H1 (cell line): ENCODE data around the gene PSPC1. TPM values are rescaled to one million over a fixed set of nuclear protein-coding genes. Genes with fewer than 3 reads are reported as not detected.

Experiments
- CTCF ChIA-PET: fragments of 300-600 bp; sonication (Branson Sonifier 250); formaldehyde crosslinking; loops from one replicate; lab custom pipeline; 2021; ENCODE audit not compliant: partially characterized antibody; lab: Charles Lee
- POLR2A ChIA-PET: fragments of 300-600 bp; sonication (Branson Sonifier 250); formaldehyde crosslinking; loops from one replicate; lab custom pipeline; 2021; ENCODE audit warnings: inconsistent platforms; ENCODE audit not compliant: partially characterized antibody; lab: Charles Lee
- DNase-seq, 2 experiments: peaks; one replicate each; pipeline versions ENCODE4 v3.0.0 to v3.0.0-alpha.2; 2010 to 2022; ENCODE audit warnings: low spot score in 2 of 2, low read depth in 1 of 2, mixed read lengths in 1 of 2
- FAIRE-seq: peaks from 2 replicates; lab custom pipeline; 2011; peaks lifted over from hg19 to GRCh38; lab: Jason Lieb, UNC
- H2AFZ ChIP-seq: 2 replicates; pipeline ENCODE4 v1.8.1; 2012; ENCODE audit warnings: low read length, inconsistent platforms
- H2AK5ac ChIP-seq: 2 replicates; pipeline ENCODE4 v1.6.1; 2013; ENCODE audit warnings: low read depth, low read length
- H2BK120ac ChIP-seq: replicated peaks from 2 replicates; pipeline ENCODE3; 2013; ENCODE audit warnings: low read depth, low read length, inconsistent platforms
- H2BK12ac ChIP-seq: 2 replicates; pipeline ENCODE4 v1.6.1; 2013; ENCODE audit warnings: low read depth, low read length
- H2BK15ac ChIP-seq: 2 replicates; pipeline ENCODE4 v1.6.1; 2013; ENCODE audit warnings: low read length
- H2BK20ac ChIP-seq: 2 replicates; pipeline ENCODE4 v1.6.1; 2013; ENCODE audit warnings: low read length
- H2BK5ac ChIP-seq: 2 replicates; pipeline ENCODE4 v1.6.1; 2013; ENCODE audit warnings: low read depth, low read length
- H3K14ac ChIP-seq: 2 replicates; pipeline ENCODE4 v1.6.1; 2013; ENCODE audit warnings: inconsistent platforms; ENCODE audit not compliant: insufficient read length
- H3K18ac ChIP-seq: 2 replicates; pipeline ENCODE4 v1.6.1; 2013; ENCODE audit warnings: low read length; ENCODE audit errors: extremely low read depth
- H3K23ac ChIP-seq: 2 replicates; pipeline ENCODE4 v1.6.1; 2013; ENCODE audit warnings: inconsistent platforms; ENCODE audit not compliant: insufficient read length
- H3K23me2 ChIP-seq: 2 replicates; pipeline ENCODE4 v1.6.1; 2013; ENCODE audit warnings: low read depth, low read length
- H3K27ac ChIP-seq: 2 replicates; pipeline ENCODE4 v1.6.1; 2011; ENCODE audit warnings: low read depth, low read length, inconsistent platforms
- H3K27me3 ChIP-seq, 4 experiments: replicated peaks in 1 of 4; 1 replicate in 1 of 4; 2 replicates in 3 of 4; pipeline versions ENCODE4 v1.6.1 to v1.8.1; 2011 to 2013; ENCODE audit warnings: low read length in 3 of 4, mild to moderate bottlenecking in 3 of 4, inconsistent platforms in 2 of 4, mixed read lengths in 2 of 4, moderate library complexity in 1 of 4; ENCODE audit not compliant: control insufficient read depth in 3 of 4, insufficient read depth in 3 of 4; ENCODE audit errors: extremely low read depth in 1 of 4
- H3K36me3 ChIP-seq, 4 experiments: 2 replicates each; pipeline versions ENCODE4 v1.6.1 to v1.8.1; 2011 to 2013; ENCODE audit warnings: mild to moderate bottlenecking in 4 of 4, low read length in 3 of 4, moderate library complexity in 2 of 4, control low read depth in 1 of 4, inconsistent platforms in 1 of 4; ENCODE audit not compliant: insufficient read depth in 4 of 4, control insufficient read depth in 2 of 4
- H3K4ac ChIP-seq: replicated peaks from 2 replicates; pipeline ENCODE3; 2013; ENCODE audit warnings: low read length, low read depth, mixed read lengths, inconsistent platforms; ENCODE audit not compliant: insufficient read length
- H3K4me1 ChIP-seq, 4 experiments: replicated peaks in 1 of 4; 1 replicate in 1 of 4; 2 replicates in 3 of 4; pipeline versions ENCODE4 v1.6.1 to v1.8.1; 2011 to 2013; ENCODE audit warnings: low read length in 3 of 4, inconsistent platforms in 2 of 4, mixed read lengths in 1 of 4; ENCODE audit not compliant: insufficient read depth in 4 of 4, control insufficient read depth in 3 of 4
- H3K4me2 ChIP-seq, 2 experiments: 2 replicates each; pipeline versions ENCODE4 v1.6.1 to v1.8.1; 2011 to 2013; ENCODE audit warnings: low read depth in 2 of 2, low read length in 2 of 2, control low read depth in 1 of 2, inconsistent platforms in 1 of 2, mild to moderate bottlenecking in 1 of 2; ENCODE audit not compliant: insufficient read depth in 1 of 2
- H3K4me3 ChIP-seq, 4 experiments: fragments of 200-600, 300-600 bp in 1 of 4; sonication (generic), shearing (Covaris generic), sonication (Bioruptor Twin) in 1 of 4; 2 replicates each; pipeline versions ENCODE4 v1.5.1 to v1.8.1; 2011 to 2016; ENCODE audit warnings: low read length in 4 of 4, low read depth in 3 of 4, control low read depth in 2 of 4, inconsistent platforms in 2 of 4, mild to moderate bottlenecking in 2 of 4, mixed read lengths in 1 of 4, moderate library complexity in 1 of 4; ENCODE audit not compliant: insufficient read depth in 2 of 4; ENCODE audit errors: extremely low read depth in 1 of 4
- H3K56ac ChIP-seq: replicated peaks from 2 replicates; pipeline ENCODE3; 2013; ENCODE audit warnings: low read depth, mild to moderate bottlenecking, mixed read lengths, low read length, inconsistent platforms; ENCODE audit not compliant: insufficient read length
- H3K79me1 ChIP-seq: 2 replicates; pipeline ENCODE4 v1.6.1; 2013; ENCODE audit warnings: low read depth, low read length, control low read depth
- H3K79me2 ChIP-seq, 2 experiments: 2 replicates each; pipeline versions ENCODE4 v1.6.1 to v1.8.1; 2012 to 2013; ENCODE audit warnings: low read length in 2 of 2, mild to moderate bottlenecking in 2 of 2, inconsistent platforms in 1 of 2; ENCODE audit not compliant: insufficient read depth in 2 of 2, control insufficient read depth in 1 of 2
- H3K9ac ChIP-seq, 4 experiments: replicated peaks in 1 of 4; 1 replicate in 1 of 4; 2 replicates in 3 of 4; pipeline versions ENCODE4 v1.6.1 to v1.8.1; 2011 to 2013; ENCODE audit warnings: low read depth in 3 of 4, low read length in 3 of 4, control low read depth in 2 of 4, mild to moderate bottlenecking in 2 of 4, moderate library complexity in 2 of 4, inconsistent platforms in 1 of 4; ENCODE audit errors: extremely low read depth in 1 of 4
- H3K9me3 ChIP-seq, 2 experiments: 2 replicates each; pipeline versions ENCODE4 v1.6.1 to v1.8.1; 2012 to 2013; ENCODE audit warnings: mild to moderate bottlenecking in 2 of 2, moderate library complexity in 2 of 2, control low read depth in 1 of 2, inconsistent platforms in 1 of 2, low read depth in 1 of 2, low read length in 1 of 2, mixed read lengths in 1 of 2; ENCODE audit not compliant: insufficient read depth in 2 of 2
- H4K20me1 ChIP-seq, 2 experiments: replicated peaks in 1 of 2; 2 replicates each; pipeline versions ENCODE3 to v1.8.1; 2011 to 2013; ENCODE audit warnings: inconsistent platforms in 2 of 2, low read length in 2 of 2, mild to moderate bottlenecking in 1 of 2; ENCODE audit not compliant: insufficient read depth in 2 of 2, control insufficient read depth in 1 of 2
- H4K5ac ChIP-seq: 2 replicates; pipeline ENCODE4 v1.6.1; 2013; ENCODE audit warnings: low read length, low read depth, mixed read lengths, inconsistent platforms; ENCODE audit not compliant: insufficient read length
- H4K8ac ChIP-seq: 2 replicates; pipeline ENCODE4 v1.8.0; 2013; ENCODE audit warnings: mild to moderate bottlenecking, moderate library complexity, low read length, inconsistent platforms; ENCODE audit not compliant: insufficient read depth; ENCODE audit errors: extremely low read depth
- H4K91ac ChIP-seq: replicated peaks from 2 replicates; pipeline ENCODE3; 2013; ENCODE audit warnings: low read length, mixed read lengths, inconsistent platforms; ENCODE audit not compliant: insufficient read length
- CBX8 ChIP-seq: fragments of 300-800, 300-1000 bp; sonication (generic); IDR thresholded peaks from 2 replicates; pipeline ENCODE4 v1.7.1; 2016; ENCODE audit warnings: low read depth, low read length, borderline replicate concordance
- RAD21 ChIP-seq, 2 experiments: IDR thresholded peaks in 1 of 2; conservative IDR thresholded peaks in 1 of 2; 2 replicates each; pipeline ENCODE4 v1.6.1; 2011; ENCODE audit warnings: low read depth in 2 of 2, low read length in 2 of 2, improper control_type of control experiment in 1 of 2, inconsistent platforms in 1 of 2, mild to moderate bottlenecking in 1 of 2, moderate library complexity in 1 of 2
- TCF12 ChIP-seq: IDR thresholded peaks from 2 replicates; pipeline ENCODE4 v1.6.1; 2011; ENCODE audit warnings: low read depth, mild to moderate bottlenecking, low read length
- WGBS, 2 experiments: shearing (Covaris generic) in 1 of 2; methylation state at CpG; one replicate each; pipeline versions ENCODE4 v1.1.6 to v1.1.7; 2013 to 2015; ENCODE audit warnings: low lambda C conversion rate in 2 of 2, mixed read lengths in 2 of 2, inconsistent platforms in 1 of 2, low coverage in 1 of 2, missing lambda C conversion rate in 1 of 2; ENCODE audit not compliant: insufficient replicate concordance in 2 of 2, insufficient coverage in 1 of 2, insufficient read length in 1 of 2; ENCODE audit errors: extremely low coverage in 1 of 2, missing lambda C conversion rate in 1 of 2; 5-methylcytosine and 5-hydroxymethylcytosine counted together
- polyA plus RNA-seq, 7 experiments: library from polyadenylated mRNA; depleted of rRNA in 3 of 7; stranded (reverse) in 5 of 7; unstranded in 2 of 7; fragments of >200 nt in 5 of 7; fragments of 200-250 nt in 2 of 7; gene quantifications; 1 replicate in 5 of 7; 2 replicates in 1 of 7; 4 replicates in 1 of 7; pipeline versions ENCODE4 v1.2.1 to v1.2.3, GENCODE V29; 2011 to 2013; ENCODE audit warnings: missing spikeins in 2 of 7, mixed read lengths in 2 of 7
- total RNA-seq: library from RNA; stranded (reverse); fragmentation: NEBNext Ultra II Directional; extraction: Animal tissue kit (Norgen Biotek cat#: 25700); gene quantifications from 2 replicates; pipeline ENCODE4 v1.2.1, GENCODE V29; 2021

PSPC1 gene
- total and polyA plus RNA-seq, 2 of the 8 experiments (the other 6 are each of a cell fraction or from before 2014, with no cell fraction given): 53.4 to 97.4 TPM

DNA sequence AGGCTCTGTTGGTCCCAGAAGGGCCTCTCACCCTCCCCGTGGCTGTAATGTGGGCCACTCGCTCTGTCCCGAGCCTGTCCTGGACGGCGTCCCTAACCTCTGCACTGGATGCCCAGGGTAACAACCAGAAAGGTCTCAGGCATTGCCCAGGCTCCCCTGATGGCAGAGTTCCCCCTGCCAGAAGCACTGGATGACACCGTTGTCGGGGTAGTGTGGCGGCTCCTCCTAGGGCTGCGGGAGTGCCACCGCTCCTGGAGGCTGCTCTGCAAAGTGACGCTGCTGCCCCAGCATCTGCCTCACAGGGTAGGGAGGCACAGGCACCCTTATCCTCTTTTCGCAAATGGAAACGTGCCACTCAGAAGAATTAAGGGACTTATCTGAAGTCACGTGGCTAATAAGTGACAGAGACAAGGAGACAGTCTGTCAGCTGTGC lies 117.3 kb downstream of the PSPC1 start:
- no peak overlapping the region for H2BK12ac ChIP-seq
- H2BK5ac ChIP-seq: no peak overlapping the region
- H3K79me1 ChIP-seq: no peaks in the 10 kb centered on the region
- peak in 1 of 2 experiments; percentile 14; a peak in 1 of 4 replicates for TF ChIP-seq RAD21 (IDR thresholded peaks at IDR 0.05 in 1 of 2, conservative IDR thresholded peaks at IDR 0.05 in 1 of 2; ENCODE audit: low read depth in 2 of 2, low read length in 2 of 2)
- TF ChIP-seq CBX8: no peak
- TF ChIP-seq TCF12: no peak
- peaks cover 0 to 27% (median 15%) of the 10 kb centered on the region in 4 experiments; a peak in 4 of 8 replicates for H3K36me3 ChIP-seq
- H2BK120ac ChIP-seq: no peak overlapping the region
- no peaks in the 10 kb centered on the region for H3K79me2 ChIP-seq
- no peak overlapping the region for H3K4me3 ChIP-seq
- H2AK5ac ChIP-seq: no peak overlapping the region
- peaks cover 0 to 7% of the 10 kb centered on the region in 2 experiments for H4K20me1 ChIP-seq
- no peak overlapping the region for H3K27ac ChIP-seq
- no peak overlapping the region for H3K9ac ChIP-seq
- H4K91ac ChIP-seq: no peak overlapping the region
- ChIA-PET POLR2A (interaction anchor here (1.5 kb wide), 1 partner anchor 111 kb away, joined by 3 read pairs; no protein-coding TSS in a partner anchor), CTCF (interaction anchor here (0.8 kb wide), 1 partner anchor 32 kb away, joined by 3 read pairs; the partner anchor contains the start of gene MPHOSPH8)
- H3K4me1 ChIP-seq: no peaks in the 10 kb centered on the region; a peak in 1 of 7 replicates
- H3K23ac ChIP-seq: no peak overlapping the region
- H4K5ac ChIP-seq: no peak overlapping the region
- H3K18ac ChIP-seq: no peak overlapping the region
- no peak overlapping the region for H2BK20ac ChIP-seq
- no peak overlapping the region for H3K56ac ChIP-seq
- no peaks in the 10 kb centered on the region for H3K23me2 ChIP-seq
- 88% methylated on average over 14 of the region's 14 CpGs; no CpG with 5 or more reads in 1 of the 2 experiments for WGBS, 2 experiments
- H4K8ac ChIP-seq: no peak overlapping the region
- H3K4ac ChIP-seq: no peak overlapping the region
- H3K27me3 ChIP-seq: no peaks in the 10 kb centered on the region
- no peak for DNase-seq
- H2AFZ ChIP-seq: no peak overlapping the region
- H3K4me2 ChIP-seq: no peak overlapping the region
- no peak overlapping the region for H3K14ac ChIP-seq
- H3K9me3 ChIP-seq: no peaks in the 10 kb centered on the region
- no peak overlapping the region for H2BK15ac ChIP-seq
- FAIRE-seq: no peak
